GM13977 (cell line): ENCODE results near the gene RAB17.

Experiments
- DNase-seq: peaks from one replicate; pipeline ENCODE4 v3.0.0; 2012; ENCODE audit warnings: low spot score
- in situ Hi-C: fragments of 300-500 bp; cut with MboI; formaldehyde crosslinking; loops from one replicate; pipeline ENCODE4 v1.12.0; 2022; ENCODE audit warnings: low sequenced_read_pairs, low pct_unique_long_range_greater_than_20kb, mixed read lengths, inconsistent platforms; ENCODE audit not compliant: unreplicated experiment
- TF ChIP-seq, protein P1 (sequence below): IDR thresholded peaks from 2 replicates; pipeline ENCODE4 v1.5.1; 2012; ENCODE audit warnings: mild to moderate bottlenecking, control low read depth; ENCODE audit not compliant: insufficient read depth; ENCODE audit errors: extremely low read depth, missing control alignments

RAB17 gene

DNA sequence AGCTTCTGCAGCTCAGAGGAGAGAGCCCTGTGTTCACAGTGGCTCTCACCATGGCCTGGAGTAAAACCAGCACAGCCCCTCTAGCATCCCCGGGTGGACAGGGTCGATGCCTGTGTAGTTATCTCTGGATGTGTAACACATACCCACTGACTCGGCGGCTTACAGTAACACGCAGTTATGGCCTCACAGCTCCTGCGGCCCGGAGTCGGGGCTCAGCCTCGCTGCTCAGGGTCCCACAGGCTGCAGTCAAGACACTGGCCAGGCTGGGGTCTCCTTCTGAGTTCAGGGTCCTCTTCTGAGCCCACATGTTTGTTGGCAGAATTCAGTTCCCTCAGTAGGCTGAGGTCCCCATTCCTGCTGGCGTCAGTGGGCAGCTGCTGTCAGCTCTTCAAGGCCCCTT is 2.5 kb upstream of the RAB17 start:
- in situ Hi-C loops: no loop called here
- no peak for DNase-seq
- TF ChIP-seq, protein P1, sequence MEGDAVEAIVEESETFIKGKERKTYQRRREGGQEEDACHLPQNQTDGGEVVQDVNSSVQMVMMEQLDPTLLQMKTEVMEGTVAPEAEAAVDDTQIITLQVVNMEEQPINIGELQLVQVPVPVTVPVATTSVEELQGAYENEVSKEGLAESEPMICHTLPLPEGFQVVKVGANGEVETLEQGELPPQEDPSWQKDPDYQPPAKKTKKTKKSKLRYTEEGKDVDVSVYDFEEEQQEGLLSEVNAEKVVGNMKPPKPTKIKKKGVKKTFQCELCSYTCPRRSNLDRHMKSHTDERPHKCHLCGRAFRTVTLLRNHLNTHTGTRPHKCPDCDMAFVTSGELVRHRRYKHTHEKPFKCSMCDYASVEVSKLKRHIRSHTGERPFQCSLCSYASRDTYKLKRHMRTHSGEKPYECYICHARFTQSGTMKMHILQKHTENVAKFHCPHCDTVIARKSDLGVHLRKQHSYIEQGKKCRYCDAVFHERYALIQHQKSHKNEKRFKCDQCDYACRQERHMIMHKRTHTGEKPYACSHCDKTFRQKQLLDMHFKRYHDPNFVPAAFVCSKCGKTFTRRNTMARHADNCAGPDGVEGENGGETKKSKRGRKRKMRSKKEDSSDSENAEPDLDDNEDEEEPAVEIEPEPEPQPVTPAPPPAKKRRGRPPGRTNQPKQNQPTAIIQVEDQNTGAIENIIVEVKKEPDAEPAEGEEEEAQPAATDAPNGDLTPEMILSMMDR: no peak

- no peak for DNase-seq
- in situ Hi-C loops: no loop called here
- TF ChIP-seq, protein P1: no peak
Observed at GRCh38 chr2:237592425-237592980, 2.0 kb upstream of the RAB17 start.

- TF ChIP-seq, protein P1: no peak
- in situ Hi-C loops: no loop called here
- DNase-seq: no peak
Observed at GRCh38 chr2:237591141-237591881, 777 bp upstream of the RAB17 start.

- TF ChIP-seq, protein P1: no peak
- DNase-seq: no peak
- in situ Hi-C loops: no loop called here
Observed at GRCh38 chr2:237588044-237588696, 2.4 kb downstream of the RAB17 start.

- no peak for DNase-seq
- in situ Hi-C loops: no loop called here
- TF ChIP-seq, protein P1: no peak
Observed at GRCh38 chr2:237585590-237586221, 4.8 kb downstream of the RAB17 start.

- TF ChIP-seq, protein P1: no peak
- in situ Hi-C loops: no loop called here
Observed at GRCh38 chr2:237583385-237584295, 6.9 kb downstream of the RAB17 start.

More at GRCh38 chr2:237583385-237584295, 6.9 kb downstream of the RAB17 start:
- no peak for DNase-seq
